CD4-positive, CD25-positive, alpha-beta regulatory T cell (primary cell): Measurements from ENCODE around the gene ZACN. TPM values are rescaled to one million over a fixed set of nuclear protein-coding genes. Genes with fewer than 3 reads are reported as not detected.
A peak's percentile ranks its signal among the peaks of the same experiment; 100 is the strongest.

Experiments used
- ATAC-seq, 2 donors: fragments of 150-1000 bp; cut with Tn5 transposase; one replicate each; pipeline ENCODE4 v1.10.0; 2021; ENCODE audit warnings: low read depth in 2 of 2, moderate number of reproducible peaks in 2 of 2, moderate library complexity in 1 of 2
- DNase-seq, 3 donors: peaks; one replicate each; pipeline versions ENCODE4 v3.0.0 to v3.0.0-alpha.2; 2012 to 2022; ENCODE audit warnings: mixed read lengths in 1 of 3
- H3K27ac ChIP-seq: one replicate; pipeline ENCODE4 v1.7.0; 2013; ENCODE audit warnings: mild to moderate bottlenecking, low read length; ENCODE audit not compliant: insufficient read depth, poor library complexity, severe bottlenecking
- H3K27me3 ChIP-seq: one replicate; pipeline ENCODE4 v1.7.0; 2013; ENCODE audit warnings: low read length; ENCODE audit not compliant: control insufficient read depth, insufficient read depth
- H3K36me3 ChIP-seq: one replicate; pipeline ENCODE4 v1.7.0; 2013; ENCODE audit warnings: mild to moderate bottlenecking, low read length, moderate library complexity; ENCODE audit not compliant: control insufficient read depth, insufficient read depth
- H3K4me1 ChIP-seq: 2 replicates; pipeline ENCODE4 v1.7.0; 2013; ENCODE audit warnings: mild to moderate bottlenecking, low read length; ENCODE audit not compliant: insufficient read depth, control insufficient read depth, poor library complexity, severe bottlenecking
- H3K4me3 ChIP-seq: one replicate; pipeline ENCODE4 v1.7.0; 2013; ENCODE audit warnings: low read depth, mild to moderate bottlenecking, low read length, moderate library complexity
- H3K9me3 ChIP-seq, 2 experiments: 1 replicate in 1 of 2; 2 replicates in 1 of 2; pipeline ENCODE4 v1.7.0; 2013; ENCODE audit warnings: low read length in 2 of 2, mild to moderate bottlenecking in 1 of 2, moderate library complexity in 1 of 2; ENCODE audit not compliant: control insufficient read depth in 2 of 2
- H3K27ac Mint-ChIP-seq, 3 donors: one replicate each; pipeline ENCODE4 v1.8.0; 2020 to 2022; ENCODE audit warnings: mild to moderate bottlenecking in 3 of 3, mixed read lengths in 3 of 3, moderate library complexity in 2 of 3
- H3K27me3 Mint-ChIP-seq: one replicate; pipeline ENCODE4 v1.8.0; 2022; ENCODE audit warnings: mild to moderate bottlenecking, mixed read lengths
- H3K36me3 Mint-ChIP-seq: one replicate; pipeline ENCODE4 v1.8.0; 2020; ENCODE audit warnings: mixed read lengths
- H3K4me1 Mint-ChIP-seq, 4 donors: one replicate each; pipeline ENCODE4 v1.8.0; 2020 to 2022; ENCODE audit warnings: mixed read lengths in 4 of 4, mild to moderate bottlenecking in 1 of 4
- H3K4me3 Mint-ChIP-seq, 4 donors: one replicate each; pipeline ENCODE4 v1.8.0; 2020 to 2022; ENCODE audit warnings: mild to moderate bottlenecking in 4 of 4, mixed read lengths in 4 of 4, moderate library complexity in 3 of 4
- H3K9me3 Mint-ChIP-seq, 7 donors: one replicate each; pipeline ENCODE4 v1.8.0; 2020 to 2022; ENCODE audit warnings: mixed read lengths in 7 of 7, mild to moderate bottlenecking in 3 of 7, moderate library complexity in 2 of 7
- polyA plus RNA-seq, 4 donors: library from polyadenylated mRNA; unstranded; fragments of 300-500 nt; fragmentation: Illumina TruSeq; gene quantifications; one replicate each; pipeline ENCODE4 v1.2.3, GENCODE V29; 2021
- total RNA-seq: library from RNA; stranded (reverse); gene quantifications from one replicate; pipeline ENCODE4 v1.2.3, GENCODE V29; 2022

The ZACN gene
- total and polyA plus RNA-seq, 5 donors from 2014 or later = 0.24 to 2.0 (median 0.47) TPM

GRCh38 chr17:76130473-76130872 lies 51.5 kb downstream of the ZACN start:
- Mint-ChIP-seq H3K4me3 (no peak overlapping the region), H3K27me3 (peaks cover 9% of the 10 kb centered on the region), H3K9me3 (no peaks in the 10 kb centered on the region), H3K36me3 (no peaks in the 10 kb centered on the region), H3K27ac (peak overlapping the region in 2 of 3 donors; percentile 41 to 59), H3K4me1 (peaks cover 0 to 24% (median 9%) of the 10 kb centered on the region in 4 donors)
- Histone ChIP-seq H3K36me3 (no peaks in the 10 kb centered on the region), H3K4me1 (no peaks in the 10 kb centered on the region), H3K27me3 (no peaks in the 10 kb centered on the region), H3K9me3 (no peaks in the 10 kb centered on the region), H3K27ac (no peak overlapping the region), H3K4me3 (no peak overlapping the region)
- no peak for DNase-seq
- ATAC-seq = no peak

GRCh38 chr17:76131051-76131691 lies 52.2 kb downstream of the ZACN start:
- ATAC-seq (no peak), DNase-seq (no peak)
- Mint-ChIP-seq H3K27me3 (peaks cover 5% of the 10 kb centered on the region), H3K36me3 (no peaks in the 10 kb centered on the region), H3K4me1 (peaks cover 0 to 24% (median 7%) of the 10 kb centered on the region in 4 donors), H3K9me3 (no peaks in the 10 kb centered on the region), H3K27ac (peak overlapping the region; percentile 41 to 59 (median 53)), H3K4me3 (no peak overlapping the region)
- no peaks in the 10 kb centered on the region for H3K27me3 ChIP-seq
- no peaks in the 10 kb centered on the region for H3K36me3 ChIP-seq
- H3K27ac ChIP-seq = no peak overlapping the region
- H3K4me1 ChIP-seq = no peaks in the 10 kb centered on the region
- H3K4me3 ChIP-seq = no peak overlapping the region
- no peaks in the 10 kb centered on the region for H3K9me3 ChIP-seq

- Histone ChIP-seq H3K4me3 (no peak overlapping the region), H3K4me1 (no peaks in the 10 kb centered on the region), H3K36me3 (no peaks in the 10 kb centered on the region), H3K9me3 (no peaks in the 10 kb centered on the region), H3K27ac (no peak overlapping the region), H3K27me3 (no peaks in the 10 kb centered on the region)
- no peaks in the 10 kb centered on the region for H3K36me3 Mint-ChIP-seq
- H3K9me3 Mint-ChIP-seq = no peaks in the 10 kb centered on the region
- H3K4me1 Mint-ChIP-seq = peaks cover 0 to 19% (median 5%) of the 10 kb centered on the region in 4 donors
- no peak overlapping the region for H3K27ac Mint-ChIP-seq
- ATAC-seq (no peak), DNase-seq (no peak)
- no peak overlapping the region for H3K4me3 Mint-ChIP-seq
- peaks cover 5% of the 10 kb centered on the region for H3K27me3 Mint-ChIP-seq
Observed at GRCh38 chr17:76131692-76132573, 53.0 kb downstream of the ZACN start.

Other genes with a start within 250 kb of the ZACN start
- 149 TPM for gene UNC13D, start 234.8 kb upstream of the ZACN start, total RNA-seq
- 10 to 100 TPM; 41.6 to 51.7 (median 45.0) TPM for gene UNC13D, start 234.8 kb upstream of the ZACN start, polyA plus RNA-seq
- gene WBP2, start 223.8 kb upstream of the ZACN start, total RNA-seq = 118 TPM
- 100 to 1,000 TPM in 1 of 4 donors, 10 to 100 TPM in 3; 77.7 to 112 (median 91.2) TPM for gene WBP2, start 223.8 kb upstream of the ZACN start, polyA plus RNA-seq
- gene TRIM47, start 200.6 kb upstream of the ZACN start, total RNA-seq = 3.6 TPM
- gene TRIM47, start 200.6 kb upstream of the ZACN start, polyA plus RNA-seq = 10 to 100 TPM in 3 of 4 donors, 1 to 10 TPM in 1; 8.7 to 16.6 (median 15.8) TPM
- 18.7 TPM for gene TRIM65, start 182.2 kb upstream of the ZACN start, total RNA-seq
- 10 to 100 TPM; 16.9 to 24.3 (median 20.1) TPM for gene TRIM65, start 182.2 kb upstream of the ZACN start, polyA plus RNA-seq
- gene MRPL38, start 174.3 kb upstream of the ZACN start, total RNA-seq = 118 TPM
- gene MRPL38, start 174.3 kb upstream of the ZACN start, polyA plus RNA-seq = 10 to 100 TPM; 58.0 to 68.8 (median 64.8) TPM
- 15.5 TPM for gene FBF1, start 138.1 kb upstream of the ZACN start, total RNA-seq
- 1 to 10 TPM; 1.7 to 3.6 (median 2.3) TPM for gene FBF1, start 138.1 kb upstream of the ZACN start, polyA plus RNA-seq
- 25.6 TPM for gene ACOX1, start 100.0 kb upstream of the ZACN start, total RNA-seq
- 10 to 100 TPM; 15.0 to 24.3 (median 18.9) TPM for gene ACOX1, start 100.0 kb upstream of the ZACN start, polyA plus RNA-seq
- gene TEN1, start 99.9 kb upstream of the ZACN start, total RNA-seq = 17.3 TPM
- 10 to 100 TPM; 19.9 to 26.1 (median 21.5) TPM for gene TEN1, start 99.9 kb upstream of the ZACN start, polyA plus RNA-seq
- 11.6 TPM for gene CDK3, start 78.3 kb upstream of the ZACN start, total RNA-seq
- gene CDK3, start 78.3 kb upstream of the ZACN start, polyA plus RNA-seq = 1 to 10 TPM in 1 of 4 donors, under 1 TPM in 3; 0.17 to 1.0 (median 0.50) TPM
- 0.15 TPM for gene EVPL, start 51.9 kb upstream of the ZACN start, total RNA-seq
- gene EVPL, start 51.9 kb upstream of the ZACN start, polyA plus RNA-seq = under 1 TPM in 1 of 4 donors, not detected in 3; 0.05 TPM
- 68.8 TPM for gene SRP68, start 6.7 kb upstream of the ZACN start, total RNA-seq
- gene SRP68, start 6.7 kb upstream of the ZACN start, polyA plus RNA-seq = 10 to 100 TPM; 71.6 to 81.0 (median 74.5) TPM
- gene GALR2, start 4.4 kb upstream of the ZACN start, total RNA-seq = 0.86 TPM
- gene GALR2, start 4.4 kb upstream of the ZACN start, polyA plus RNA-seq = under 1 TPM in 2 of 4 donors, not detected in 2; 0.41 to 0.62 TPM
- gene EXOC7, start 24.6 kb downstream of the ZACN start, total RNA-seq = 105 TPM
- gene EXOC7, start 24.6 kb downstream of the ZACN start, polyA plus RNA-seq = 10 to 100 TPM; 41.3 to 47.6 (median 45.0) TPM
- gene FOXJ1, start 62.1 kb downstream of the ZACN start, total RNA-seq = 1.0 TPM
- under 1 TPM in 2 of 4 donors, not detected in 2; 0.14 to 0.24 TPM for gene FOXJ1, start 62.1 kb downstream of the ZACN start, polyA plus RNA-seq
- gene RNF157, start 161.3 kb downstream of the ZACN start, total RNA-seq = 17.7 TPM
- 1 to 10 TPM; 3.3 to 5.6 (median 4.3) TPM for gene RNF157, start 161.3 kb downstream of the ZACN start, polyA plus RNA-seq
- gene UBALD2, start 186.2 kb downstream of the ZACN start, total RNA-seq = 247 TPM
- 1 to 10 TPM; 3.9 to 9.2 (median 7.3) TPM for gene UBALD2, start 186.2 kb downstream of the ZACN start, polyA plus RNA-seq
- 2.2 TPM for gene QRICH2, start 229.1 kb downstream of the ZACN start, total RNA-seq
- gene QRICH2, start 229.1 kb downstream of the ZACN start, polyA plus RNA-seq = under 1 TPM in 1 of 4 donors, not detected in 3; 0.50 TPM